Fibroblast of mammary gland (primary cell): ENCODE measurements around the gene FAM43A.
A peak's percentile ranks its signal among the peaks of the same experiment; 100 is the strongest.

Source experiments
- DNase-seq: peaks from one replicate; pipeline ENCODE4 v3.0.0-alpha.2; 2010; ENCODE audit warnings: low read depth
- H3K4me3 ChIP-seq: 2 replicates; pipeline ENCODE4 v1.5.1; 2011; ENCODE audit warnings: low read depth, mild to moderate bottlenecking, low read length, moderate library complexity; ENCODE audit not compliant: control insufficient read depth
- CTCF ChIP-seq: conservative IDR thresholded peaks from 2 replicates; pipeline ENCODE4 v1.5.1; 2011; ENCODE audit warnings: low read depth, low read length, inconsistent platforms; ENCODE audit not compliant: control insufficient read depth, insufficient read depth

The FAM43A gene

GRCh38 chr3:194685718-194686413 lies at the start of gene FAM43A:
TSS of gene FAM43A (plus strand) at chr3:194685883. CDS start at chr3:194686827, 944 bp downstream.
- DNase-seq = peak; percentile 91
- H3K4me3 ChIP-seq = peak within 1 kb of the TSS; percentile 61
- no peak for TF ChIP-seq CTCF

GRCh38 chr3:194637066-194637465 lies 48.6 kb upstream of the FAM43A start:
- no peak for TF ChIP-seq CTCF
- DNase-seq = no peak
- H3K4me3 ChIP-seq = no peak overlapping the region

- TF ChIP-seq CTCF = no peak
- H3K4me3 ChIP-seq = no peak overlapping the region
- DNase-seq = no peak
These were observed 47.9 kb upstream of the FAM43A start for GRCh38 chr3:194637541-194638400.

- DNase-seq = no peak
- TF ChIP-seq CTCF = no peak
- H3K4me3 ChIP-seq = no peak overlapping the region
These were observed 46.6 kb upstream of the FAM43A start for GRCh38 chr3:194638991-194639605.

GRCh38 chr3:194640829-194641228 lies 44.9 kb upstream of the FAM43A start:
- peak; percentile 30 for DNase-seq
- peak; percentile 41 for TF ChIP-seq CTCF
- H3K4me3 ChIP-seq = no peak overlapping the region

GRCh38 chr3:194642769-194643168 lies 42.9 kb upstream of the FAM43A start:
- no peak for DNase-seq
- H3K4me3 ChIP-seq = no peak overlapping the region
- TF ChIP-seq CTCF = no peak
